ELF-1 (cell line): ENCODE results near the gene GSE1.

Experiments
- DNase-seq: peaks from one replicate; pipeline ENCODE4 v3.0.0-alpha.2; 2016; ENCODE audit warnings: low read depth, low spot score

GSE1 gene

GRCh38 chr16:85612801-85613603, at the start of gene GSE1:
GSE1 (plus strand) TSS chr16:85613322; CDS start chr16:85613392, 70 bp downstream.
- peak; percentile 98 for DNase-seq

DNA sequence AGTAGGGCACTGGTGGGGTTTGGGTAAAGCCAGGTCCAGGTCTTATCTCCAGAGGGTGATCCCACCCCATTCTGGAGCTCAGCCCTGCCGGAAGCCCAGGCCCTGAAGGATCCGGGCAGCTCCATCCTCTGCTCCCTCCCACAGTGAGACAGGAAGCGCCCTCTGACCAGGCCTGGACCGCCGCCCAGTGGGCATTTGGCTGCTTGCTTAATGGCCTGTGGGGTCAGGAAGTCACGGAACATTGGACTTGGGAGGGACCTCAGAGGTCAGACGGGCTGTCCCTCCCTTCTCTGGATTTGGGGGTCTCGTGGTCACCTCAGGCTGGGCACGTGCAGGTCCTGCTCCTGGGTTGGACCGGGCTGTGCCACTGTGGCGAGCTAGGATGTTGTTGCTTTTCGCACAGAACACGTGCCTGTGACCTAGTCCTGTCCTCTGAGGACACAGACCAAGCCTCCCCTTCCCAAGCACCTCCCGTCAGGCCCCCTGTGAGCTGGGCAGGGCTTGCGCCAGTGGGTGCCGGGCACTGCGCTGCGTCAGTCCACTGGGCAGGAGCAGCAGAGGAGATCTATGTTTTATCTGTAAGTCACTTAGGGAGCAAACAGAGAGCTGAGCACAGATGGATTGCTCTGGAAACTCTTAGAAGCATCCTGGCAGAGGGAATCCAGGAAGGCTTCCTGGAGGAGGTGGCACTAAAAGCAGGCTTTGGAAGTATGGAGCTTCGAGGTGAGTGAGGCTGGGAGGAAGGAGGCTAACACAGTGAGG, 49.4 kb upstream of the GSE1 start:
- DNase-seq, result no peak

DNA sequence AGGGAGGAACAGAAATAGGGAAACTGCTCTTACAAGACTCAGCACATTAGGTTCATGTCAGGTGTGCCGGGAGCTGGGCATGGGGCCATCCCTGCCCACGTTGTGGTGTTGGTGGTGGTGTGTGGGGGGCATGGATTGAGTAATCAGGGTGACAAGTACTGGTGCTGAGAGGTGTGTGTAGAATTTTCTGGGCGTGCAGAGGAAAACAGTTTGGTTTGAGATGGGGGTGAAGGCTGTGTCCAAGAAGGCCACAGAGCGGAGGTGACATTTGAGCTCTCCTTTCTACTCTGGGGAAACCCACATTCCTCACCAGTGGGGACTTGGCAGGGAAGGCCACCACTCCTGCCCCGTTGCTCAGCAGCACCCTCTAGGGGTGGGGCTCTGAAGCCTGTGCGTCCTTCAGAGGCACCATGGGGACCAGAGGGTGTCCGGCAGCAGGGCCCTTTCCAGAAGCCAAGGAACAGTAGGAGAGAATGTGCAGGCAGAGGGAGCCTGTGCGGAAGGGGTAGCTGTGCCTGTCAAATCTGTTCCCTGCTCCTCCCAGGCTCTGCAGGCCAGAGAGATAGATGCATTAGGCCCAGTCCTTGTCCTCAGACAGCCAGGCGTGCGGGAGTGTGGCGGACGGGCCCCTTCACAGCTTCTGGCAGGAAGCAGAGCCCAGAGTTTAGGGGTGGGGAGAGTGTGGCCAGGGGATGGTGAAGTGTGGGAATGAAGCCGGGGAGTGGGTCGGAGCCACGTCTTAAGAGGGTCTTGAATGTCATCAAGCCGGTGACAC, 48.7 kb upstream of the GSE1 start:
- no peak for DNase-seq

GRCh38 chr16:85565340-85565739, 47.8 kb upstream of the GSE1 start:
- no peak for DNase-seq

- DNase-seq, result no peak
Observed at GRCh38 chr16:85565801-85566526, 47.2 kb upstream of the GSE1 start.

- DNase-seq, result peak; percentile 79
Observed at GRCh38 chr16:85566561-85567100, 46.5 kb upstream of the GSE1 start.

DNA sequence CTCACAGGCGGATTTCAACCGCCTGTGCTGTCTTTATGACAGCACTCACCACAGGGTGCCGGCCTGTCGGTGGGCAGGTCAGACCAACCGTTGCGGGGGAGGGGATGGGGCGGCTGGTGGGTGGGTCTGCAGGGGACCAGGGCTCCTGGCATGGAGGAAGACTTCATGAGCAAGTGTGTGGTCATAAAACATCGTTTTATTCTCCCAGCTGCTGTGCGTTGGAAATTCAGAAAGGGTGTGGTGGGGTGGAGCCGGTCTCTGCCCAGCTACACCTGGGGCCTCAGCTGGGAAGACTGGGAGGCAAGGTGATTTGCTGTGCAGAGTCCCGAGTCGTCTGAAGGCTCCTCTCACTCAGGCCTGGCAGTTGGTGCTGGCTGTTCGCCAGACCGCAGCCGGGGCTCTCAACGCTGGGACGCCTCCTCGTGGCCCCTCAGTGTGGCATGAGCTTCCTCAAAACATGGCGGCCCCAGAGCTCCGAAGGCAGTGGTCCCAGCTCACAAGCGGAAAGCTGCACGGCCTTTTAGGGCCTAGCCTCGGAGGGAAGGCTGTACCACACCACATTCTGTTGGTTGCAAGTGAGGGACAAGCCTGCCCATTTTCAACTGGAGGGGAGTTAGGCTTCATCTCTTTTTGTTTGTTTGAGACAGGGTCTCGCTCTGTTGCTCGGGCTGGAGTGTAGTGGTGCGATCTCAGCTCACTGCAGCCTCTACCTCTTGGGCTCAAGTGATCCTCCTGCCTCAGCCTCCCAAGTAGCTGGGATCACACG, 45.8 kb upstream of the GSE1 start:
- peak; percentile 79 for DNase-seq

GRCh38 chr16:85567935-85568334, 45.2 kb upstream of the GSE1 start:
- no peak for DNase-seq

- DNase-seq, result no peak
Observed at GRCh38 chr16:85568519-85568918, 44.6 kb upstream of the GSE1 start.

DNA sequence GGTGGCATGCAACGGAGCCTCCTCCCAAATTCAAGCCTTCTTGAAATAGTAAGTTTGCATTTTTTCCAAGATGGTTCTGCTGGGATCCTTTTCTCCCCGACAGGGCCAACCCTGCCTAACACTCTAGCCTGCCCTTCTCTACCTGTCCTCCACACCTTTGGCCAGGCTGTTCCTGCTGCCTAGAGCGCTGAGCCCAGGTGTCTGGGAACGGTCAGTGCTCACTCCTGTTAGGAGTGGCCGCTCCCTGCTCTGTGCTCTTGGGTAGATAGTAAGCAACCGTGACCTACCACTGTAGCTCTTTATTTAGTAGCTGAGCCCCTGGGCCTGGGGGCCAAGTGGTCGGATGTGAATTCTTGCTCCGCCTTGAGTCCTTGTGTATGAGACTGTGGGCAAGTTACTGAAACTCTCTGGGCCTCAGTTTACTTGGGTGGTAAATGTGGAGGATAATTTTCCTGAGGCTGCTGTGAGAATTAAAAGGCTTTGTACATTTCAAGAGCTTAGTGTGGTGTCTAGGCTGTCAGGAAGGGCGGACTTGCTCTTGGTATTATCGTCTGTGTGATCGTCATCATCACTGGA, 44.0 kb upstream of the GSE1 start:
- DNase-seq, result no peak

DNA sequence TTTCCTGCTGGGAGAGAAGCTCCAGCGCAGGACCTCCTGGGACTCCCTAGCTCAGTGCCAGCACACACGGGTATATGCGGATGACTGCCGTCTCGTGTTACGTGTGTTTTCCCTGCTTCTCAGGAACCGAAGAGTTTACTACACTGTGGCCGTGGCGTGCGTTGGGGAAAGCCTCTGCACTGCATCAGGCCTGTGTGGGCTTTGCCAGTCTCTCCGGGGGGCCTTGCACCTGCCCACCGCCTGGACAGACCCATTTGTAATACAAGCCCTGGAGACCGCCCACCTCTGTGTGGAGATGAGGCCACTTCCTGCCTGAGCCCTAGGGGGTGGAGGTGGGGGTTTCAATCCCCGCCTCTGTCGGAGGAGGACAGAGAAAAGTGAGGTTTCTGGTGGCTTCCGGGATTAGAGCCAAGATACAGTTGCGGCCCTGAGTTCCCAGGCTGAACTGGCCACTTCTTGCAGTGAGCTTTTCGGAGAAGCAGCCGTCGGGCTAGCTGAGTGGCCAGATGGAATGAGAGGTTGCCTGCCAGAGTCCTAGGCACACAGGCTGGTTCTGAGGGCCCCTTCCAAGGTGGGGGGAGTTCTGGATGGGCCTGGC, 43.4 kb upstream of the GSE1 start:
- peak; percentile 85 for DNase-seq

DNA sequence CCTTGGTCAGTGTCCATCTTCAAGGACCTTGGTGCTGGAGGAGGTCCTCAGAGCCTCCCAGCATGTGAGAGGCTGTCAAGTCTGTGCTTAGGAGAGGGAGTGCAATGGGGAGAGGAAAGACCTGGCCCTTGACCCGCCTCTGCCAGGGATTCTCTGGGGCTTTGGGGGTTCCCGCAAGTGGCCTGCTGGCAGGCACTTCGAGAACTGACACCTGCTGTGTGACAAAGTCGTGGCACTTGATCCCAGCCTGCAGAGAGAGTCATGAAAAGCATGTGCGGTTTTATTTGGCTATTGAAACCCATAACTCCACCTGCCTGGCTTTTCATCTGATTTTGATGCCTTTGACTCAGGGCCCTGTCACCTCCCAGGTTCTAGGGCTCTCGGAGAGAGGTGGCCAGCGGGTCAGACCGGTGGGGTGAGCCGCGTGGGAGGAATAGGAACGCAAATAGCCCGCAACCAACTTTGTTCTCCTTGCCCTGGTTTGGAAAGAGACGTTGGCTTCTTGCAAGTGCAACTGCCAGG, 42.8 kb upstream of the GSE1 start:
- DNase-seq, result peak; percentile 37

GRCh38 chr16:85570735-85571562, 42.2 kb upstream of the GSE1 start:
- DNase-seq, result no peak

DNA sequence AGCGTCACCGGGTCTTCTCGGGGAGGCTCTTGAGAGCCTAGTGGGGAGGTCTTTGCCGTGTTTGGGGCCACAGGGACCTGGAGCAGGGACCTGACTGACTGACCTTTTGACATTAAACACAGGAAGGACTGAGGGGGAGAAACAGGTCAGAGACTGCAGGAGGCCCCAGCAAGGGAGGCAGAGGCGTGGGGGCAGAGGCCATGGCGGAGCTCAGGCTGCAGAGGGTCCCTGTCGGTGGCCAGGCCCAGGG, 41.6 kb upstream of the GSE1 start:
- DNase-seq, result no peak

DNA sequence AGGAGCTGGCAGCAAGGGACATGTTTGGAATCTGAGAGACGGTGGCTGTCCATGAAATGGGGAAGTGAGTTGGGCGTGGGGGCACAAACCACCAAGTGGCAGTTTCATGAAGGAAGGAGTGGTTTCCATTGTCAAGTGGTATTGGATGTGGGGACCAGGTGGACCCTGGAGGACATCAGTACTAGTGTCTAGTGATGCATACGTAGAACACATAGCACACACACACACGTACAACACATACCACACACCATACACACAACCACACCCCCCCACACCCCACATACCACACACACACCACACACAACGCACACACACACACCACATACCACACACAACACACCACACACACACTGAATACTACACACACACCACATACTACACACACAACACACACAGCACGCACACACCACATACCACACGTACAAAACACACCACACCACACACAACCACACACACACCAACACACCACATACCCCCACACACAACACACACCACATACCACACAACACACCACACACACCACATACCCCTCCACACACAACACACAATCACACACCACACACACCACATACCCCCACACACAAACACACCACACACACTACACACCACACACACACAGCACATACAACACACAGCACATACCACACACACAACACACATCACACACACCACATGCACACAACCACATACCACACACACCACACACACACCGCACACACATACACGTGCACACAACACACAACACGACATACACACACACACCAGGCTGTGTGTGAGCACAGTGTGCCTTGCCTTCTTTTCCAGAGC, 41.1 kb upstream of the GSE1 start:
- DNase-seq, result no peak

DNA sequence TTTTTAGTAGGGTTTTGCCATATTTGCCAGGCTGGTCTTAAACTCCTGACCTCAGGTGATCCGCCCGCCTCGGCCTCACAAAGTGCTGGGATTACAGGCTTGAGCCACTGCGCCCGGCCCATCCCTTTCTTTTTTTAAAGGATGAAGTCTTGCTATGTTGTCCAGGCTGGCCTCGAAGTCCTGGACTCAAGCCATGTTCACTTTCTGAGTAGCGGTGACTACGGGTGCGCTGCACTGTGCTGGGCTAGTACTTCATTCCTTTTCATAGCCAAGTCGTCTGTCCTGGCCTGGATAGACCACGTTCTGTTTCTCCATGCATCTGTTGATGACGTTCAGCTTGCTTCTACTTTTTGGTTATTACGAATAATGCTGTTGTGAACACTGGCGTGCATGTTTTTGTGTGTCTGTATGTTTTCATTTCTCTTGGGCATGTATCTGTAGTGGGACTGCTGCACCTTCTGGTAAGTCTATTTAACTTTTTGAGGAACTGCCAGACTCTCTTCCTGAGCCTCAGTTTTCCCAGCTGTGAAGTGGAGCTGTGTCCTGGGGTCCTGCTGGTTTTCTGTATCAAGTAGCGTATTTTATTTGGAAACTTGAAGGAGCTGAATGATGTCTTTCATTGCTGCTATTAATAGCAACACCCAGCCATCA, 40.0 kb upstream of the GSE1 start:
- no peak for DNase-seq
